GM19455 (cell line): ENCODE results near the gene ZNF799.
"Not testable (repeated sequence)": the region's sequence is repeated elsewhere in the genome, so short reads cannot be mapped to it uniquely, and the experiment has no call there.

Experiments
- ATAC-seq: cut with Tn5 transposase; IDR thresholded peaks from one replicate; pipeline ENCODE4 v1.9.1; 2021; ENCODE audit not compliant: unreplicated experiment

ZNF799 gene

DNA sequence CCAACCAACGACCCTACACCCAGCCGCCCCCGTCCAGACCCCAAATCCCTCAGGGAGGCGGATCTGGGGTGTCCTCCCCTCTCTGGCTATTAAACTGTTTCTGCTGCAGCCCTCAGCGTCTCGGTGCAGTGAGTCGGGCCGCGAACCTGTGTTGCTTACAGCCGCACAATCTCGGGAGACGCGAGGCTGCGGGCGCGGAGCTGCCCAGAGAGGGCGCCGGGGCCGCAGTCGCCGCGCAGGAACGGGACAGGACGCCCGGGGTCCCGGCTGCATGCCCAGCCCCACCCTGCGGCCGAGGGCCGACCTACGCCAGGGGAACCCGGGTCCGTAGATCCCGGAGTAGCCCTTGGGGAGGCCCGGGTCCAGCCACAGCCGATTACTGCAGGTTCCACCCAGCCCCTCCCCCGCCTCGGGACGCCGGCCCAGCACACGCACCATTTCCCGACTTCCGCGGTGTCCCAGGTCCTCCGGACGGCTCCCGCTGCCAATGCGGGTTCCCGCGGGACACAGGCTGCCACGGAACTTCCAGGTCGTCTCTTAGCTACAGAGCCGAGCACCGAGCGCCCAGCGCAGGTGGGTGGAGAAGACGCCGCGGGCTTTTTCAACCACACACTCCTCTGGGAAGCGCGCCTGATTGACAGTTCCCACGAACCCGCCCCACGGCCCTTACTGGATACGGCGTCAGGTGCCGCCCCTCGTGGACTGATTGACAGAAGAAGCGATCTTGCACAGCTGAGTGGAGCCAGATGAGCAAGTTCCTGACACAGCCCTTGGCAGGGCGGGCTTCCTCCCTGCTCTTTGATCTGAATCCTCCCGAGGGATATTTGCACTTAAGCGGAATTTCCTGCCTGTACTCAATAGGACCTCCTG lies at the start of gene ZNF799:
TSS of gene ZNF799 (minus strand) at position 639 of the 870 bp plus-strand sequence. CDS start at position 438, 201 bp downstream.
- ATAC-seq = peak; percentile 82

GRCh38 chr19:12450844-12451243 lies 49.8 kb upstream of the ZNF799 start:
- ATAC-seq = no peak

GRCh38 chr19:12448808-12449207 lies 47.7 kb upstream of the ZNF799 start:
- ATAC-seq = no peak

DNA sequence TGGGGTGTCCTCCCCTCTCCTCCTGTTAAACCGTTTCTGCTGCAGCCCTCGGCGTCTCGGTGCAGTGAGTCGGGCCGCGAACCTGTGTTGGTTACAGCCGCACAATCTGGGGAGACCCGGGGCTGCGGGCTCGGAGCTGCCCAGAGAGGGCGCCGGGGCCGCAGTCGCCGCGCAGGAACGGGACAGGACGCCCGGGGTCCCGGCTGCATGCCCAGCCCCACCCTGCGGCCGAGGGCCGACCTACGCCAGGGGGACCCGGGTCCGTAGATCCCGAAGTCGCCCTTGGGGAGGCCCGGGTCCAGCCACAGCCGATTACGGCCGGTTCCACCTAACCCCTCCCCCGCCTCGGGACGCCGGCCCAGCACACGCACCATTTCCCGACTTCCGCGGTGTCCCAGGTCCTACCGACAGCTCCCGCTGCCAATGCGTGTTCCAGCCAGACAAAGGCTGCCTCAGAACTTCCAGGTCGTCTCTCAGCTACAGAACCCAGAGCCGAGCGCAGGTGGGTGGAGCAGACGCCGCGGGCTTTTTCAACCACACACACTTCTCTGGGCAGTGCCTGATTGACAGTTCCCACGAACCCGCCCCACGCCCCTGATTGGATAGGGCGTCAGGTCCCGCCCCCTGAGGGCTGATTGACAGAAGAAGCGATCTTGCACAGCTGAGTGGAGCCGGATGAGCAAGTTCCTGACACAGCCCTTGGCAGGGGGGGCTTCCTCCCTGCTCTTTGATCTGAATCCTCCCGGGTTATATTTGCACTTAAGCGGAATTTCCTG lies 39.7 kb upstream of the ZNF799 start, which contains the start of gene ZNF443:
TSS of gene ZNF443 (minus strand) at position 481 of the 776 bp plus-strand sequence. CDS start at position 374, 107 bp downstream.
- peak; percentile 90 for ATAC-seq

- peak; percentile 23 for ATAC-seq
These were observed 38.8 kb upstream of the ZNF799 start for GRCh38 chr19:12439686-12440540.

GRCh38 chr19:12430726-12431299 lies 29.7 kb upstream of the ZNF799 start:
- not testable (repeated sequence) for ATAC-seq

DNA sequence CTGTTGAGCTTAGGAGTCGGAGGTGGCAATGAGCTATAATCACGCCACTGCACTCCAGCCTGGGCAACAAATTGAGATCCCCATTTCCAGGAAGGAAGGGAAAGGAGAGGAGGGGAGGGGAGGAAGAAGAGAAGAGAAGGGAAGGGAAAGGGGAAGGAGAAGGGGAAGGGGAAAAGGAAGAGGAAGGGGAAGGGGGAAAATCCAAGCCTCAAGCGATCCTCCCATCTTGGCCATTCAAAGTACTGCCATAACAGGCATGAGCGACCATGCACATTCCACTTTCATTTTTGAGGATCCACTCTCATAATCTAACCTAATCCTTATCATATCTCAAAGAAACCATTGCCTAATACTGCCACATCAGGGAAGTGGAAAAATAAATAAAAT lies 24.8 kb upstream of the ZNF799 start:
- no peak for ATAC-seq

- no peak for ATAC-seq
These were observed 24.3 kb upstream of the ZNF799 start for GRCh38 chr19:12425236-12425887.

GRCh38 chr19:12417273-12417672 lies 16.2 kb upstream of the ZNF799 start:
- ATAC-seq = not testable (repeated sequence)

DNA sequence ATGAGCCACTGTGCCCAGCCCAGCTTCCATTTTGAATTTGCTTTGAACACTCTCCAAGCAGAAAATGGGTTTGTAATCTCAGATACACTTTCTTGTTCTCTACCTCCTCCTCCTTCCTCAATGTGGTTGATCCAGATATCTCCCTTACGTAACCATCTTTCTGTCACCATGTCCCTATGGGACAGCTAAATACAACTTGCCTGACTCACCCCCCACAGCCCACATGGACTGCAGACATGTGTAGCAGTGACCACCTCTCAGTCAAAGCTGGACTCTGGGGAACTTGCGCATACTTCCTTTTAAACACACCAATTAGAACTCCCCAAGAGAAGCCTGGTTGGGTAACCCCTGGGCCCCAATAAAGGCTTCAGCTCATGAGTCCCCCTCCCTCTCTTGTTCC lies 10.8 kb upstream of the ZNF799 start:
- no peak for ATAC-seq

DNA sequence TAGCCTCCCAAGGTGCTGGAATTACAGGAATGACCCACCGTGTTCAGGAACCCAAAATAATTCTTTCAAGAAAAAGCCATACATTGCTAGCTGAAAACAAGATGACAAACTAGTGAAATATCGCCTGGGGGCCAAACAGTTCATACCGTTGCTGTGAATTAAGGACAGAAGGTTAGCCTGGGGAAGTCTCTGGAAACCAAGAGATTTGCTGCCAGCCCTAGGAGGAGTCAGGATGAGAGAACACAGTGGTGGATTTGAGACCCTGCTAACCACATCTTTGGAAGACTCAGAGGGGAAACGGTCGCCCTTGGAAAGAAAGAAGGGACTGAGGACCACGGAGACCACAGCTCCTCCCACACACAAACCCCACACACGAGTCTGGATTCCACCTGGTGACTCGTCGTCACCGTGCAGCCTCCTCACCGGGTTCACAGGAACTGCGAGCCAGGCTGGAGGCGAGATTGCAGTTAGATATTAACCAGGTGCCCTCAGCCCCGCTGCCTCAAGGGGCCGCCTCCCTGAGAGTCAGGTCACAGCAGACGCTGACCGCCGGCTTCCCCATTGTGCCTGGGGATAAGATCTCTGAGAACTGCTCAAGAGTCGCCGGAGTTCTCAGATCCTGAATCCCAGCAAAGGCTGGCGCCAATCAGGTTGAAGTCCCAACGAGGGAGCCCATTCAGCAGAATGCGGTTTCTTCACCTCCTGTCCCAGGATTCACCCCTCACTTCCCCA lies 1.0 kb downstream of the ZNF799 start:
- ATAC-seq = peak; percentile 22

DNA sequence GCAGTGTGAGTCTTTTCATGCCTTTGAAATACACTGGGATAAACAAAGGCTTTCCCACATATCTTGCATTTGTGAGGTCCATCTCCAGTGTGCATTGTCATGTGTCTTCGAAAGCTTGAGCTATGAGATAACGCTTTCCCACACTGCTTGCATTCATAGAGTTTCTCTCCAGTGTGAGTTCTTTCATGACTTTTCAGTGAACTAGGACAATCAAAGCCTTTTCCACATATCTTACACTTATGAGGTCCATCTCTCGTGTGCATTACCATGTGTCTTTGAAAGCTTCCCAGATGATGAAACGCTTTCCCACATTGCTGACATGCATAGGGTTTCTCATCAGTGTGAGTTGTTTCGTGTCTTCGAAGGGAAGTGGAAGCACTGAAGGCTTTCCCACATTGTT lies 9.9 kb downstream of the ZNF799 start:
- ATAC-seq = not testable (repeated sequence)

DNA sequence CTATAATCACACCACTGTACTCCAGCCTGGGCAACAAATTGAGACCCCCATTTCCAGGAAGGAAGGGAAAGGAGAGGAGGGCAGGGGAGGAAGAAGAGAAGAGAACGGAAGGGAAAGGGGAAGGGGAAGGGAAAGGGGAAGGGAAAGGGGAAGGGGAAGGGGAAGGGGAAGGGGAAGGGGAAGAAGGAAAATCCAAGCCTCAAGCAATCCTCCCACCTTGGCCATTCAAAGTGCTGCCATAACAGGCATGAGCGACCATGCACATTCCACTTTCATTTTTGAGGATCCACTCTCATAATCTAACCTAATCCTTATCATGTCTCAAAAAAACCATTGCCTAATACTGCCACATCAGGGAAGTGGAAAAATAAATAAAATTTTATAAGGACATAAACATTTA lies 14.7 kb downstream of the ZNF799 start:
- ATAC-seq = not testable (repeated sequence)

DNA sequence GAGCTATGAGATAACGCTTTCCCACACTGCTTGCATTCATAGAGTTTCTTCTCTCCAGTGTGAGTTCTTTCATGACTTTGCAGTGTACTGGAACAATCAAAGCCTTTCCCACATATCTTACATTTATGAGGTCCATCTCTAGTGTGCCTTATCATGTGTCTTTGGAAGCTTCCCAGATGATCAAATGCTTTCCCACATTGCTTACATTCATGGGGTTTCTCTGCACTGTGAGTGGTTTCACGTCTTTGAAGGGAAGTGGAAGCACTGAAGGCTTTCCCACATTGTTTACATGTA lies 20.7 kb downstream of the ZNF799 start:
- ATAC-seq = no peak

- no peak for ATAC-seq
These were observed 21.2 kb downstream of the ZNF799 start for GRCh38 chr19:12379732-12380443.

GRCh38 chr19:12374026-12374425 lies 27.0 kb downstream of the ZNF799 start:
- ATAC-seq = no peak

DNA sequence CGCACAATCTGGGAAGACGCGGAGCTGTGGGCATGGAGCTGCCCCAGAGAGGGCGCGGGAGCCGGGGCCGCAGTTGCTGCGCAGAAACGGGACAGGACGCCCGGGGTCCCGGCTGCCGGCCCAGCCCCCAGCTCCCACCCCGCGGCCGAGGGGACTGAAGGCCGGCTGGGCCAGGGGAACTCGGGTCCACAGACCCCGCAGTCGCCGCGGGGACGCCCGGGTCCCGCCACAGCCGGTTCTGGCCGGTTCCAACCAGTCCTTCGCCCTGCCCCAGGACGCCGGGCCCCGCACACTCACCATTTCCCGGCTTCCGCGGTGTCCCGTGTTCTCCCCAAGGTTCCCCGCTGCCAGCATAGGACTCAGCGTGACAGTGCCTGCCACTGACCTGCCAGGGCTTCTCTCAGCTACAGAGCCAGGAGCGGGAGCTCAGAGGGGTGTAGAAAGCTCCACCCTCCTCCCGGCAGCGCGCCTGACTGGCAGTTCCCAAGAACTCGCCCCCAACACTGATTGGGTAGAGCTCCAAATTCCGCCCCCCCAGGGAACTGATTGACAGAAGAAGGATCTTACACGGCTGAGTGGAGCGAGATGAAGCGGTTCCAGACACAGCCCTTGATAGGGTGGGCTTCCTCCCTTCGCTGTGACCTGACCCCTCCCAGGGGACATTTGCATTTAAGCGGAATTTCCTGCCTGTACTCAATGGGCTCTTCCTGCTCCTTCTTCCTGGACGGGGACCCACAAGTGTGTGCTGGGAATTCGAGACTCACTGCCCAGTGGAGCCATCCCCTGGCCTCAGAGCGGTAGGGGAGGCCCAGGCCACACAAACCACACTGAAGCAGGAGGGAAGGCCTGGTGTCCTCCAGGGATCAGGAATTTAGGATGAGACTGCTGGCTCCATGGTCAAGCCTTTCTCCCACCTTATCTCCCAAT lies 35.6 kb downstream of the ZNF799 start, which contains the start of gene ZNF442:
TSS of gene ZNF442 (minus strand) at position 448 of the 927 bp plus-strand sequence. CDS start 2,052 bp downstream, outside the sequence.
- peak; percentile 95 for ATAC-seq
